OCI-LY7 (cell line): ENCODE results near the gene FAM227B. TPM values are rescaled to one million over a fixed set of nuclear protein-coding genes. Genes with fewer than 3 reads are reported as not detected.
A peak's percentile ranks its signal among the peaks of the same experiment; 100 is the strongest.
"Not testable (repeated sequence)": the region's sequence is repeated elsewhere in the genome, so short reads cannot be mapped to it uniquely, and the experiment has no call there.

Experiments
- BruUV-seq: library from RNA; stranded (reverse); fragments of 400-500 nt; replicated peaks from 2 replicates; lab custom pipeline; 2021; lab: Mats Ljungman, UMichigan
- CTCF ChIA-PET: fragments of 300-600 bp; sonication (Branson Sonifier 250); formaldehyde crosslinking; loops from one replicate; lab custom pipeline; 2022; ENCODE audit warnings: antibody characterized with exemption; ENCODE audit not compliant: unreplicated experiment; lab: Charles Lee
- POLR2A ChIA-PET: fragments of 300-600 bp; sonication (Branson Sonifier 250); formaldehyde crosslinking; loops from one replicate; lab custom pipeline; 2022; ENCODE audit warnings: antibody characterized with exemption; lab: Charles Lee
- DNase-seq: peaks from one replicate; pipeline ENCODE4 v3.0.0-alpha.2; 2015; ENCODE audit warnings: low spot score
- H2AFZ ChIP-seq: fragments of 200-600 bp; sonication (generic), shearing (Covaris generic); 2 replicates; pipeline ENCODE4 v1.6.1; 2014; ENCODE audit warnings: mild to moderate bottlenecking, antibody characterized with exemption, low read length, moderate library complexity
- H3K27ac ChIP-seq: fragments of 200-600 bp; sonication (generic); 2 replicates; pipeline ENCODE4 v1.5.1; 2014; ENCODE audit warnings: mixed run types, low read depth, mild to moderate bottlenecking, moderate library complexity, low read length, inconsistent platforms; ENCODE audit not compliant: poor library complexity, severe bottlenecking
- H3K36me3 ChIP-seq: fragments of 200-600 bp; sonication (generic); 2 replicates; pipeline ENCODE4 v1.6.1; 2014; ENCODE audit warnings: mild to moderate bottlenecking, antibody characterized with exemption, low read length, moderate library complexity, mixed read lengths; ENCODE audit not compliant: insufficient read depth
- H3K4me1 ChIP-seq: fragments of 200-600 bp; sonication (generic); 2 replicates; pipeline ENCODE4 v1.5.1; 2014; ENCODE audit warnings: mild to moderate bottlenecking, low read length; ENCODE audit not compliant: insufficient read depth, poor library complexity, severe bottlenecking
- H3K4me2 ChIP-seq: fragments of 200-600 bp; sonication (generic); 2 replicates; pipeline ENCODE4 v1.6.1; 2014; ENCODE audit warnings: mild to moderate bottlenecking, low read length
- H3K4me3 ChIP-seq: fragments of 200-600 bp; sonication (generic); 2 replicates; pipeline ENCODE4 v1.5.1; 2014; ENCODE audit warnings: mild to moderate bottlenecking, low read depth, low read length; ENCODE audit not compliant: poor library complexity, severe bottlenecking
- H3K79me2 ChIP-seq: fragments of 200-600 bp; sonication (generic); 2 replicates; pipeline ENCODE4 v1.6.1; 2016; ENCODE audit warnings: low read depth, mild to moderate bottlenecking, low read length, moderate library complexity, mixed read lengths; ENCODE audit not compliant: insufficient read depth
- H3K9me2 ChIP-seq: fragments of 200-600 bp; sonication (generic); 2 replicates; pipeline ENCODE4 v1.6.1; 2016; ENCODE audit warnings: mild to moderate bottlenecking, low read length, mixed read lengths; ENCODE audit not compliant: insufficient read depth
- H3K9me3 ChIP-seq: fragments of 200-600 bp; sonication (generic); 2 replicates; pipeline ENCODE4 v1.6.1; 2014; ENCODE audit warnings: mild to moderate bottlenecking, mixed run types, low read length, mixed read lengths
- H4K20me1 ChIP-seq: fragments of 200-600 bp; sonication (generic); 2 replicates; pipeline ENCODE4 v1.6.1; 2014; ENCODE audit warnings: mild to moderate bottlenecking, antibody characterized with exemption, low read length, moderate library complexity, mixed read lengths; ENCODE audit not compliant: insufficient read depth
- CTCF ChIP-seq: fragments of 200-600 bp; sonication (generic); conservative IDR thresholded peaks from 2 replicates; pipeline ENCODE4 v1.5.1; 2014; ENCODE audit warnings: mild to moderate bottlenecking, antibody characterized with exemption, low read length, moderate library complexity, mixed read lengths
- EZH2phosphoT487 ChIP-seq: fragments of 200-600 bp; sonication (generic); IDR thresholded peaks from 2 replicates; pipeline ENCODE4 v1.6.1; 2018; ENCODE audit warnings: low read depth, borderline replicate concordance, mild to moderate bottlenecking, mixed run types, antibody characterized with exemption, low read length, moderate library complexity, mixed read lengths
- intact Hi-C: fragments of 100-400 bp; cut with micrococcal nuclease; formaldehyde crosslinking; loops from one replicate; pipeline ENCODE4 v1.10.0; 2022; ENCODE audit not compliant: unreplicated experiment
- total RNA-seq, 2 experiments: library from RNA; depleted of rRNA in 1 of 2; stranded (reverse); fragments of >200 nt in 1 of 2; shearing (Covaris generic) in 1 of 2; gene quantifications; 2 replicates each; pipeline ENCODE4 v1.2.3, GENCODE V29; 2014 to 2022

FAM227B gene
- total RNA-seq, 2 experiments from 2014 or later, result 2.9 to 6.2 TPM

- Histone ChIP-seq H3K4me2 (peak overlapping the region; percentile 82), H3K9me3 (peaks cover 8% of the 10 kb centered on the region; the same call in 1 of the 2 replicates), H3K36me3 (peaks cover 3% of the 10 kb centered on the region; the same call in 1 of the 2 replicates), H2AFZ (peak overlapping the region; percentile 96; the same call in 1 of the 2 replicates), H3K4me3 (no peak overlapping the region), H3K27ac (no peak overlapping the region), H4K20me1 (no peaks in the 10 kb centered on the region), H3K9me2 (no peaks in the 10 kb centered on the region), H3K79me2 (peaks cover 18% of the 10 kb centered on the region; the same call in 1 of the 2 replicates), H3K4me1 (peaks cover 17% of the 10 kb centered on the region)
- intact Hi-C loops, result no loop called here
- TF ChIP-seq CTCF (no peak), EZH2phosphoT487 (no peak)
- ChIA-PET POLR2A (interaction anchor here (0.5 to 1.0 kb wide), 3 partner anchors 320 to 808 kb away, joined by 3 to 5 read pairs (median 3); partner anchors contain the start of gene CEP152), CTCF (no interaction called here)
- no TSS peak for BruUV-seq
- no peak for DNase-seq
Measured at GRCh38 chr15:49619226-49619625, 1.4 kb downstream of the FAM227B start.

GRCh38 chr15:49612240-49612639 lies 8.4 kb downstream of the FAM227B start:
- intact Hi-C loops, H3K79me2 ChIP-seq, H3K4me3 ChIP-seq, H3K9me3 ChIP-seq, H3K27ac ChIP-seq, H2AFZ ChIP-seq, POLR2A ChIA-PET, H3K9me2 ChIP-seq, H3K36me3 ChIP-seq, DNase-seq, BruUV-seq, H3K4me1 ChIP-seq, H3K4me2 ChIP-seq, CTCF ChIA-PET, H4K20me1 ChIP-seq: not testable (repeated sequence)

- Histone ChIP-seq H3K36me3 (no peaks in the 10 kb centered on the region), H3K9me3 (no peaks in the 10 kb centered on the region; the same call in 1 of the 2 replicates), H3K4me2 (no peak overlapping the region), H3K27ac (no peak overlapping the region), H2AFZ (no peak overlapping the region), H3K79me2 (no peaks in the 10 kb centered on the region), H3K4me3 (no peak overlapping the region), H3K4me1 (no peaks in the 10 kb centered on the region), H3K9me2 (no peaks in the 10 kb centered on the region), H4K20me1 (no peaks in the 10 kb centered on the region)
- intact Hi-C loops, result no loop called here
- TF ChIP-seq CTCF, result no peak
- TF ChIP-seq EZH2phosphoT487, result no peak
- CTCF ChIA-PET, result no interaction called here
- POLR2A ChIA-PET, result no interaction called here
- no peak for DNase-seq
- BruUV-seq, result no TSS peak
Measured at GRCh38 chr15:49610157-49610918, 10.3 kb downstream of the FAM227B start.
